GM19468 (cell line): ENCODE data around the gene SLC35A3.
A peak's percentile ranks its signal among the peaks of the same experiment; 100 is the strongest.
"Not testable (repeated sequence)": the region's sequence is repeated elsewhere in the genome, so short reads cannot be mapped to it uniquely, and the experiment has no call there.

Experiments
- ATAC-seq: cut with Tn5 transposase; IDR thresholded peaks from one replicate; pipeline ENCODE4 v1.9.1; 2021; ENCODE audit warnings: mild to moderate bottlenecking, moderate library complexity, moderate number of reproducible peaks; ENCODE audit not compliant: unreplicated experiment; ENCODE audit errors: extremely low read depth

SLC35A3 gene

GRCh38 chr1:99969729-99970621 is at the start of gene SLC35A3:
Gene SLC35A3, plus strand, starts transcription at chr1:99969996. Its CDS starts 23,559 bp downstream, at chr1:99993555.
- peak; percentile 88 for ATAC-seq

- no peak for ATAC-seq
Measured at GRCh38 chr1:99934801-99935200, 35.0 kb upstream of the SLC35A3 start.

- ATAC-seq, result no peak
Measured at GRCh38 chr1:99935534-99935933, 34.3 kb upstream of the SLC35A3 start.

- no peak for ATAC-seq
Measured at GRCh38 chr1:99936071-99936470, 33.7 kb upstream of the SLC35A3 start.

- no peak for ATAC-seq
Measured at GRCh38 chr1:99942723-99943122, 27.1 kb upstream of the SLC35A3 start.

- no peak for ATAC-seq
Measured at GRCh38 chr1:99943223-99943794, 26.5 kb upstream of the SLC35A3 start.

- no peak for ATAC-seq
Measured at GRCh38 chr1:99944192-99944591, 25.6 kb upstream of the SLC35A3 start.

GRCh38 chr1:99945174-99945573 is 24.6 kb upstream of the SLC35A3 start:
- ATAC-seq, result no peak

GRCh38 chr1:99950486-99950885 is 19.3 kb upstream of the SLC35A3 start:
- no peak for ATAC-seq

GRCh38 chr1:99952522-99952921 is 17.3 kb upstream of the SLC35A3 start:
- ATAC-seq, result no peak

GRCh38 chr1:99955375-99955774 is 14.4 kb upstream of the SLC35A3 start:
- ATAC-seq, result no peak

GRCh38 chr1:99956755-99957154 is 13.0 kb upstream of the SLC35A3 start:
- ATAC-seq, result no peak

- no peak for ATAC-seq
Measured at GRCh38 chr1:99957818-99958217, 12.0 kb upstream of the SLC35A3 start.

GRCh38 chr1:99959189-99959705 is 10.5 kb upstream of the SLC35A3 start:
- not testable (repeated sequence) for ATAC-seq

GRCh38 chr1:99960260-99960659 is 9.5 kb upstream of the SLC35A3 start:
- ATAC-seq, result not testable (repeated sequence)

- no peak for ATAC-seq
Measured at GRCh38 chr1:99963041-99963795, 6.6 kb upstream of the SLC35A3 start.

GRCh38 chr1:99964806-99965205 is 5.0 kb upstream of the SLC35A3 start:
- ATAC-seq, result no peak

- ATAC-seq, result no peak
Measured at GRCh38 chr1:99965646-99966375, 4.0 kb upstream of the SLC35A3 start.

- no peak for ATAC-seq
Measured at GRCh38 chr1:99968214-99968613, 1.6 kb upstream of the SLC35A3 start.

GRCh38 chr1:99969260-99969728 is 502 bp upstream of the SLC35A3 start:
- ATAC-seq, result no peak
